ENCODE data around the gene EFL1.
"Not testable (repeated sequence)": the region's sequence is repeated elsewhere in the genome, so short reads cannot be mapped to it uniquely, and the experiment has no call there.

Gene EFL1

GRCh38 chr15:82263350-82263749 is 816 bp upstream of the EFL1 start:
- Histone ChIP-seq H3K36me3 (ENCODE audit: control insufficient read depth in 2 of 2, insufficient read depth in 1 of 2, low read length in 2 of 2) (peaks cover 5 to 14% of the 10 kb centered on the region in 2 experiments; a peak in 2 of 3 replicates), H3K27ac (ENCODE audit: extremely low read depth, low read depth, low read length) (no peak overlapping the region), H3K9me3 (ENCODE audit: control insufficient read depth, insufficient read depth, low read depth, low read length) (no peaks in the 10 kb centered on the region), H3K4me3 (ENCODE audit: low read depth, low read length) (peak overlapping the region; percentile 73), H3K4me1 (ENCODE audit: control insufficient read depth, insufficient read depth, low read length) (peaks cover 17% of the 10 kb centered on the region; the same call in 1 of the 2 replicates)
- TF ChIP-seq ZNF362 (tag by site-specific recombination; IDR thresholded peaks at IDR 0.05), result no peak
- TF ChIP-seq ZNF155 (tag by site-specific recombination; IDR thresholded peaks at IDR 0.05), result no peak
- TF ChIP-seq ZNF791 (tag by site-specific recombination; IDR thresholded peaks at IDR 0.05), result no peak
- TF ChIP-seq ZXDB (tag by site-specific recombination; IDR thresholded peaks at IDR 0.05), result no peak
- TF ChIP-seq ELK4 (IDR thresholded peaks at IDR 0.05; ENCODE audit: borderline replicate concordance, low read depth, low read length), result no peak
- TF ChIP-seq ZNF624 (tag by site-specific recombination; IDR thresholded peaks at IDR 0.05), result no peak
- no peak for TF ChIP-seq ZNF768 (tag by site-specific recombination; IDR thresholded peaks at IDR 0.05)
- TF ChIP-seq ATF2 (tag by site-specific recombination; IDR thresholded peaks at IDR 0.05; ENCODE audit: low read depth), result peak; percentile 20; the same call in 1 of the 2 replicates
- no peak for TF ChIP-seq ZNF529 (tag by site-specific recombination; IDR thresholded peaks at IDR 0.05; ENCODE audit: insufficient replicate concordance)
- TF ChIP-seq ZNF530 (tag by site-specific recombination; IDR thresholded peaks at IDR 0.05; ENCODE audit: low read depth), result no peak
- peak; percentile 60 for TF ChIP-seq ZNF335 (tag by site-specific recombination; conservative IDR thresholded peaks at IDR 0.05)
- TF ChIP-seq ZFP41 (tag by site-specific recombination; IDR thresholded peaks at IDR 0.05; ENCODE audit: borderline replicate concordance), result no peak
- ChIA-PET CTCF (interaction anchor here (0.5 to 1.4 kb wide), 2 partner anchors 18 to 273 kb away, joined by 3 to 8 read pairs; no protein-coding TSS in a partner anchor), POLR2A (interaction anchor here (0.7 to 0.8 kb wide), 2 partner anchors 16 to 17 kb away, joined by 3 read pairs; no protein-coding TSS in a partner anchor)

GRCh38 chr15:82261566-82262421 is 740 bp downstream of the EFL1 start:
- POLR2A ChIA-PET; H3K9me3 ChIP-seq (ENCODE audit: control insufficient read depth, insufficient read depth, low read depth, low read length): not testable (repeated sequence)
- CTCF ChIA-PET, result interaction anchor here (0.8 to 1.4 kb wide), 2 partner anchors 19 to 22 kb away, joined by 6 to 8 read pairs; no protein-coding TSS in a partner anchor
- Histone ChIP-seq H3K36me3 (ENCODE audit: control insufficient read depth in 2 of 2, insufficient read depth in 1 of 2, low read length in 2 of 2) (peaks cover 20 to 23% of the 10 kb centered on the region in 2 experiments), H3K27ac (ENCODE audit: extremely low read depth, low read depth, low read length) (peak overlapping the region; percentile 75), H3K4me1 (ENCODE audit: control insufficient read depth, insufficient read depth, low read length) (peaks cover 17% of the 10 kb centered on the region; the same call in 1 of the 2 replicates), H3K4me3 (ENCODE audit: low read depth, low read length) (peak overlapping the region; percentile 73)
- peak; percentile 36; the same call in 1 of the 2 replicates for TF ChIP-seq ZNF366 (tag by site-specific recombination; conservative IDR thresholded peaks at IDR 0.05)
- TF ChIP-seq ZBTB48 (tag by site-specific recombination; IDR thresholded peaks at IDR 0.05), result peak; percentile 11; the same call in 1 of the 2 replicates
- peak; percentile 87 for TF ChIP-seq ZNF335 (tag by site-specific recombination; conservative IDR thresholded peaks at IDR 0.05)
- peak; percentile 92 for TF ChIP-seq ZBTB11 (tag by site-specific recombination; conservative IDR thresholded peaks at IDR 0.05; ENCODE audit: low read depth)
- 0 out of 2 replicates have a peak, but pooled peaks have one; percentile 3 for TF ChIP-seq PBX3 (CRISPR knock-in tag; IDR thresholded peaks at IDR 0.05)

- H3K27ac ChIP-seq (ENCODE audit: extremely low read depth, low read depth, low read length); POLR2A ChIA-PET; H3K4me3 ChIP-seq (ENCODE audit: low read depth, low read length); H3K9me3 ChIP-seq (ENCODE audit: control insufficient read depth, insufficient read depth, low read depth, low read length); H3K4me1 ChIP-seq (ENCODE audit: control insufficient read depth, insufficient read depth, low read length); CTCF ChIA-PET: not testable (repeated sequence)
- H3K36me3 ChIP-seq (ENCODE audit: control insufficient read depth in 2 of 2, insufficient read depth in 1 of 2, low read length in 2 of 2), result peaks cover 9 to 16% of the 10 kb centered on the region in 2 experiments
These were observed 14.3 kb downstream of the EFL1 start for GRCh38 chr15:82248261-82248660.

- POLR2A ChIA-PET, CTCF ChIA-PET: not testable (repeated sequence)
- peaks cover 3 to 13% of the 10 kb centered on the region in 2 experiments; a peak in 2 of 3 replicates for H3K36me3 ChIP-seq (ENCODE audit: control insufficient read depth in 2 of 2, insufficient read depth in 1 of 2, low read length in 2 of 2)
These were observed 16.6 kb downstream of the EFL1 start for GRCh38 chr15:82245956-82246355.

More at GRCh38 chr15:82245956-82246355, 16.6 kb downstream of the EFL1 start:
- not testable (repeated sequence) for H3K9me3 ChIP-seq (ENCODE audit: control insufficient read depth, insufficient read depth, low read depth, low read length); H3K4me1 ChIP-seq (ENCODE audit: control insufficient read depth, insufficient read depth, low read length); H3K27ac ChIP-seq (ENCODE audit: extremely low read depth, low read depth, low read length); H3K4me3 ChIP-seq (ENCODE audit: low read depth, low read length)
